Erythroblast (primary cell): ENCODE results near the gene MAP4K5.
"Not testable (repeated sequence)": the region's sequence is repeated elsewhere in the genome, so short reads cannot be mapped to it uniquely, and the experiment has no call there.

ENCODE experiments used
- DNase-seq, 2 experiments: peaks; one replicate each; lab custom pipeline; 2025; lab: John Stamatoyannopoulos, UW
- GATA1 ChIP-seq: IDR thresholded peaks from 2 replicates; pipeline ENCODE4 v1.6.1; 2011; ENCODE audit warnings: low read depth, mild to moderate bottlenecking, control low read depth, low read length, moderate library complexity
- POLR2A ChIP-seq: IDR thresholded peaks from 2 replicates; pipeline ENCODE4 v1.6.1; 2011; ENCODE audit warnings: mild to moderate bottlenecking, low read length

Gene MAP4K5

DNA sequence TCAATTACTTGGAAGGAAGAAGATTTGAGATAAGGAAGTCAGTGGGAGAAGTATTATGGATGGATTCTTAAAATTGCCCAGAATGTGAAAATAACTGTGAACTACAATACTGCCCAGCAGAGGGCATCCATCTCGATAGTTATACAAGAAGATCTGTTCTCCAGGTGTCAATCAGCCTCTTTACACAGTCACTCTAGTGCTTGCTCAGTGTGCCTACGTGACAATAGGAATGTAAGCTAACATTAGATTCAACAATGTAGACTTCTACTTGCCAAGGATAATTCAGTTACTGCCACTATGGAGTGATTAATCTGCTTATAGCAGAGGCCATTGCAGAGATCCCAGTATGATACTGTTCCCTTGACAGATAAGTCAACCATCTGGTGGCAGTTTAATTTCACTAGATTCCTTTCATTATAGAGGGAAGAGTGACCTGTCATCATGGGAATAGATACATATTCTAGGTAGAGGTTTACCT, 10.6 kb upstream of the MAP4K5 start:
- DNase-seq: peak; percentile 62 to 72
- TF ChIP-seq GATA1 (no peak), POLR2A (no peak)

DNA sequence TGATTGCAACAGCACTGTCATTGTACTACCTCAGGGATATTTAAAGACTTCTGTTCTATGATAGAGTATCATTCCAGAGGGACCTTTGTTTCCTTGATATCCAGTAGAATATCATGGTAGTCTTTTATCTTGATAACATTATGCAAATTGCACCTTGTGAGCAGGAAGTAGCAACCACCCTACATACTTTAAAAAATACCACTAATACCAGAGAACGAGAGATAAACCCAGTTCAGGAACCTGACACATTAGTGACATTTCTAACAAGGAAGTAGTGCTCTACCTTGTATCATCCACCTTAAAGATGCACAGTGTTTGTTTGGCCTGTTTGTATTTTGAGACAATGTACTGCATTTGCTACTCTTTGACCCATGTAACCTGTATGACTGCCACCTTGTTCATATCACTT, 8.8 kb upstream of the MAP4K5 start:
- no peak for DNase-seq
- TF ChIP-seq POLR2A (no peak), GATA1 (no peak)

DNA sequence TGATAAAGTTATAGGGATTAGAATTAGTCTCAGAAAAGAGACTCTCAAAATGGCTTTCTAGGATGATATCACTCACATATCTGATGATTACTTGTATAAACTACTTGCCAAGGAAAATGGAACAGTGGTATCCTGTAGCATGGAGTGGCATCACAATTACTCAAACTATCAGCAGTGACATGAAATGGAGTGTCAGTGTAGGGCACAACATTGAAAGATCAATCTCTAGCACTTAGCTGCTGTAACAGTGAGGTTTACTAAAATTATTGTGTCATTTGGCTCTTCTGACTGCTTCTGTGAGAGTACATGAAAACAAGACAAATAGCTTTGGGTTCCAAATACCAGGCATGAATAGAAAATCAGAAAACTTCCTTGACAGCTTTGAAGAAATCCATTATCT, 6.7 kb upstream of the MAP4K5 start:
- no peak for TF ChIP-seq GATA1
- no peak for TF ChIP-seq POLR2A
- no peak for DNase-seq

- not testable (repeated sequence) for DNase-seq
Observed at GRCh38 chr14:50538034-50538433, 5.7 kb upstream of the MAP4K5 start.

- TF ChIP-seq GATA1: no peak
- TF ChIP-seq POLR2A: no peak
- DNase-seq: no peak
Observed at GRCh38 chr14:50534997-50535396, 2.6 kb upstream of the MAP4K5 start.

DNA sequence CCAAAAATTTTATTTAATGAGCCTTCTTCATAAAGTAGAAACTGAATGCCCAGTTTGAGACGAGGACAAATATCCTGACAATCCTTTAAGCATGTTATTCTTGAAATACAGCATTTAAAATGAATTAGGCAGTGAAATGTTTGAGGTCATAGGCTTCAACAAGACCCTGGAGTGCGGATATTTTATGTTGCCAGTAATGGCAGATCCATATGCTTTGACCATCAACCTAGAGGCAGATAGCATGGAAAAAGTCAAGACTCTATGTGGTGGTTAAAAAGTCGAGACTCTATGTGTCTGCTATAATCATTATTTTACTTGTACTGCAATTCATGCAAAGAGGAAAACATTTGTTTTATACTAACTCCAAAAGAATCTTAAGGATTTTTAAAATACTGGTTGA, 2.0 kb upstream of the MAP4K5 start:
- TF ChIP-seq POLR2A (no peak), GATA1 (no peak)
- no peak for DNase-seq

- no peak for DNase-seq
- TF ChIP-seq POLR2A (no peak), GATA1 (no peak)
Observed at GRCh38 chr14:50533806-50534205, 1.4 kb upstream of the MAP4K5 start.

DNA sequence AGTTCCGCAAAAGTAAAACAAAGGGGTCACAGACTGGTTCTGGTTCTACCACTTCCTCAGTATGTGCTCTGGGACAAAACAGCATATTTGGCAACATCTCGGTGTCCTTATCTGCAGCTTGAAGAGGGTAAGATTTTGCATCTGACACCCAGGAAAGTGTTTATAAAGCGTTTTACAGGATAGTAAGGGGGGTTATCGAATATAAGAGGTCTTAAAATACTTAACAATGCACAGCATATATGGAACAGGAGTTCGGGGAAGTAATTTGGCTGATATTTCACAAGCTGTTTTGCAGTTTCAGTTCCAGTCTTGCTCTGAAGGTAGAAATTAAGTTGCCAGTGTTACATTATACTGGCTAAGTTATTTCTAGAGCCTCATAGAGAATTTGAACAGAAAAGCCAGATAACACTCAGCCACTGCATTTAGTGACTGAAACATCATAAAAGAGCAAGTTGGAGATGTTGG, 904 bp upstream of the MAP4K5 start:
- TF ChIP-seq POLR2A (no peak), GATA1 (no peak)
- no peak for DNase-seq

- peak; percentile 74 to 85 for DNase-seq
- TF ChIP-seq GATA1 (no peak), POLR2A (no peak)
Observed at GRCh38 chr14:50531595-50532501, 521 bp downstream of the MAP4K5 start.

- no peak for TF ChIP-seq POLR2A
- no peak for TF ChIP-seq GATA1
Observed at GRCh38 chr14:50530794-50531365, 1.5 kb downstream of the MAP4K5 start.

GRCh38 chr14:50530358-50530757, 2.0 kb downstream of the MAP4K5 start:
- peak in 1 of 2 experiments; percentile 45 for DNase-seq
- no peak for TF ChIP-seq GATA1
- no peak for TF ChIP-seq POLR2A

More at GRCh38 chr14:50530794-50531365, 1.5 kb downstream of the MAP4K5 start:
- DNase-seq: peak; percentile 23 to 50

DNA sequence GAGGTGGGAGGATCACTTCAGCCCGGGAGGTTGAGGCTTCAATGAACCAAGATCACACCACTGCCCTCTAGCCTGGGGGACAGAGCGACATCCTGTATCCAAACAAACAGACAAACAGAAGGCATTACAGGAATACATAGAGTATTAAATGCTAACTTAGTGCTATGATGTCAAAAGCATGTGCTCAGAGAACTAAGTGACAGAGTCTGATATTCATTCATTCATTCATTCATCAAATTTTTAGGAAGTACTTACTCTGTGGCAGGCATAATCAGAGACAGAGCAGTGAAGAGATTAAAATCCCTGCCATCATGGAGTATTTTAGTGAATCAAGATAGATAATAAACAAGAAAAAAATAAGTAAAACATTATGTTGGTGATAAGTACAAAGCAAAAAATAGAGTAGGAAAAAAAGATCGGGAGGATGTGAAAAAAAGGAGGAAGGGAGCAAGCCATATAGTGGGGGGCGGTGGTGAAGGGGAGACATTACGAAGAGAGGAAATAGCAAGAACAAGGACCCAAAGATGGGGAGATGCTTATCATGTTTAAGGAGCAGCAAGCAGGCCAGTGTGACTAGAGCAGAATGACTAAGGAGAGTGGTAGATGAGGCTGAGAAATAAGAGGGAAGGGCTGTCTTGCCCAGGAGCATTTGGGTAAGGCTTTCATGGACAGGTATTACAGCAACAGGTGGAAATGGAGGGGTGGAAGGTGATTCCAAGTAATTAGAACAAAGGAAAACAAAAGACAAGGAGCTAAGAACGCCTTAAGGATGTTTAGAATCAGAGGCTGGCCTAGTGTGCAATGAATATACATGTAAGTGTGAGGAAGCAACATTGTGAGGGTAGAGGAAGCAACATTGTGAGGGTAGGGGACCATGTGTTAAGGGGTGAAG, 2.8 kb downstream of the MAP4K5 start:
- TF ChIP-seq POLR2A (no peak), GATA1 (no peak)
- peak; percentile 63 to 72 for DNase-seq

DNA sequence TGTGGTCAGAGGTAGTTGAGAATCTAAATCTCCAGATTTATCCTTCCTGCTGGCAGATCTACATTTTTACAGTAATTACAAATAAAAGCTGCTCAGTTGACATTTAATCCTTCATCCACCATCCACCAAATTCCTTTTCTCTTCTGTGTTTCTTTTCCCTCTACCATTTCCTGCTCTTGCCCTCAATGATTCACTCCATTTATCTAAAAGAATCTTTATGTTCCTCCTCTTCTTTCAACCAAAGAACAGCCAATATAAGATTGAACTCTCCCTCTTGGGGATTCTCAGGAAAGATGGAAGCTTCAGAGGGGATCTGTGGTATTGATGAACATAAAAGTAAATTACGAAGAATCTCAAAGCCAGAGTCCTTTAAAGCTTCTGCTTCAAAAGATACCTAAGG, 4.4 kb downstream of the MAP4K5 start:
- DNase-seq: no peak

More for the DNA sequence above, 4.4 kb downstream of the MAP4K5 start:
- TF ChIP-seq POLR2A: no peak
- TF ChIP-seq GATA1: no peak
